Large intestine (tissue), 3 donors: ENCODE measurements around the gene CACNA2D2. TPM values are rescaled to one million over a fixed set of nuclear protein-coding genes. Genes with fewer than 3 reads are reported as not detected.

Experiments used
- DNase-seq, 2 donors: peaks; one replicate each; pipeline versions ENCODE4 v3.0.0 to v3.0.0-alpha.2; 2013
- H3K27ac ChIP-seq: one replicate; pipeline ENCODE4 v1.5.1; 2013; ENCODE audit warnings: low read length
- H3K27me3 ChIP-seq: 2 replicates; pipeline ENCODE4 v1.6.1; 2013; ENCODE audit warnings: low read length; ENCODE audit not compliant: control insufficient read depth, insufficient read depth
- H3K36me3 ChIP-seq: 2 replicates; pipeline ENCODE4 v1.6.1; 2013; ENCODE audit warnings: low read length; ENCODE audit not compliant: control insufficient read depth, insufficient read depth
- H3K4me1 ChIP-seq: one replicate; pipeline ENCODE4 v1.6.1; 2013; ENCODE audit warnings: low read length; ENCODE audit not compliant: control insufficient read depth, insufficient read depth
- H3K4me3 ChIP-seq: one replicate; pipeline ENCODE4 v1.5.1; 2013; ENCODE audit warnings: low read length
- H3K9me3 ChIP-seq: one replicate; pipeline ENCODE4 v1.6.1; 2013; ENCODE audit warnings: mild to moderate bottlenecking, low read depth, low read length, moderate library complexity; ENCODE audit not compliant: control insufficient read depth
- WGBS: methylation state at CpG from one replicate; pipeline ENCODE4 v1.1.5; 2013; ENCODE audit warnings: low lambda C conversion rate; ENCODE audit not compliant: insufficient coverage; 5-methylcytosine and 5-hydroxymethylcytosine counted together
- polyA plus RNA-seq: library from polyadenylated mRNA; unstranded; fragments of 120-200 nt; gene quantifications from one replicate; pipeline ENCODE4 v1.2.1, GENCODE V29; 2013

The CACNA2D2 gene
- polyA plus RNA-seq, 1 donor, result 7.5 TPM

DNA sequence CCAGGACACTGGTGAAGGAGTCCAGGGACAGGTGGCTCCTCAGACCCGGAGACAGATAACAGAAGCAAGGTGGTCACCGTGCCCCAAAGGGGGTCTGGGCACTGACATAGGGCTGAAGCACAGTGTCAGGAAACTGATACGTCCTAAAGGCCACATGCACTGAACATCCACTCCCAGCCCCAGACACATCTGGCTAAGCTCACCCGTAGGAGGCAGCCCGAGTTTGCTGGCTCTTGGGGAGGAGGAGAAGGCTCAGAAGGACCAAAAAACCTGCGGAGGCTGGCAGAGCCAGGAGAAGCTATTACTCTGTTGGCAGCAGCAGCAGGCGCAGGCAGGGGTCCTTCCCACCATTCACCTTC lies 1.2 kb downstream of the CACNA2D2 start:
- Histone ChIP-seq H3K36me3 (no peaks in the 10 kb centered on the region), H3K27me3 (peaks cover 50% of the 10 kb centered on the region), H3K4me3 (peak overlapping the region; percentile 32), H3K27ac (no peak overlapping the region), H3K9me3 (no peaks in the 10 kb centered on the region), H3K4me1 (peaks cover 11% of the 10 kb centered on the region)
- no peak for DNase-seq
- no CpG with 5 or more reads among the region's 7 CpGs for WGBS

DNA sequence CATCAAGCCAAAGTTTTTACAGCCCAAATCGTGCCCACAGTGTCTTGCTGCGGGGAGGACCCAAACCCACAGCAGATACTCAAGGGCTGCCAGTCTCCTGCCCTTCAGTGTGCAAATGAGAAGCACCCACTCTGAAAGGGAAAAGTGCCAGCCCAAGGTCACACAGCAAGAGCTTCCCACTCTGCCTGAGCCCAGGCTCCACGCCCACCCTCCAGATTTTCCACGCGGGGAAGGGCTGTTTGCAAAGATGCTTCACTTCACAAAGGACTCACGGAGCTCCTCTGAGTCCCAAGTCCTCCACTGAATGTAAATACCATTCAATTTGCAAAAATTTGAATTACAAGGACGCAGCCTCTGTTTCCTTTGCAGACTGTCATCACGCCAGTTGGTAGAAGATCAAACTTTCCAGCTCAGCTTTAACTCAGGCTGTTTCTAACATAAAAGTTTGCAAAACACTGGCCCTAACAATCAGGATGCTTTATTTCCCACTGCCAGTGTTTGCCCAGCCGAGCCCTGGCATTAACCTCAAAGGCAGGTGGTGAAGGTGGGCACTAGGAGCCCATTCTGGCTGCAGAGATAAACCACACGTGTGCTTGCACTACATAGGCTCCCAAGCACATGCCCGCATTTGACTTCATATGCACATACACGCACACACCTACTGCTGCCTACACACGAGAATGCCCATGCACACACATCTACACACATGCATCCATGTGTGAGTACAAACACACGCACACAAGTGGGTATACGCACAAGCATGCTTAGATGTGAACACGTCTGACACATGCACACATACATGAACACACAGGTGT lies 7.6 kb downstream of the CACNA2D2 start:
- no CpG with 5 or more reads among the region's 16 CpGs for WGBS

DNA sequence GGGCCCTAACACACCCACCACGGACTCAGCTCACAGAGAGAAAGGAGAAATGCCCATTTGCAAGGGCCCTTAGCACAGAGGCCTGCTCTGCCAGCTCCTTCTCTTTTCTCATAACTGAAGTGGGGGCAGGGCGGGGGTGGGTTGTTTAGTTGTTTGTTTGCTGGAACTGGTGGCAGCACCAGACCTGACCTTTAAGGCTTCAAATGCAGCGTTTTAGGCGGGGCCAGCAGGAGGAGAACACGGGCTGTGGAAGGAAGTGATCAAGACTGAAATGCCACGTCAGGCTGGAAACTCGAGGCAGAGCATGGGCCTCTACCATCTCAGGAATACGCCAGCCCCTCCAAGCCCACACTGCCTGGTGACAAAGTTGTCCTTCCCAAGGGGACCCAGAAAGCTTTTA lies 9.3 kb downstream of the CACNA2D2 start:
- peaks cover 5% of the 10 kb centered on the region for H3K27me3 ChIP-seq
- H3K9me3 ChIP-seq, result no peaks in the 10 kb centered on the region
- no peak overlapping the region for H3K27ac ChIP-seq
- WGBS, result no CpG with 5 or more reads among the region's 8 CpGs
- H3K4me3 ChIP-seq, result no peak overlapping the region
- DNase-seq, result no peak
- no peaks in the 10 kb centered on the region for H3K36me3 ChIP-seq
- H3K4me1 ChIP-seq, result no peaks in the 10 kb centered on the region

More for the DNA sequence above, 7.6 kb downstream of the CACNA2D2 start:
- no peaks in the 10 kb centered on the region for H3K4me1 ChIP-seq
- no peak for DNase-seq
- H3K27ac ChIP-seq, result no peak overlapping the region
- peaks cover 17% of the 10 kb centered on the region for H3K27me3 ChIP-seq
- no peak overlapping the region for H3K4me3 ChIP-seq
- H3K36me3 ChIP-seq, result no peaks in the 10 kb centered on the region
- no peaks in the 10 kb centered on the region for H3K9me3 ChIP-seq

DNA sequence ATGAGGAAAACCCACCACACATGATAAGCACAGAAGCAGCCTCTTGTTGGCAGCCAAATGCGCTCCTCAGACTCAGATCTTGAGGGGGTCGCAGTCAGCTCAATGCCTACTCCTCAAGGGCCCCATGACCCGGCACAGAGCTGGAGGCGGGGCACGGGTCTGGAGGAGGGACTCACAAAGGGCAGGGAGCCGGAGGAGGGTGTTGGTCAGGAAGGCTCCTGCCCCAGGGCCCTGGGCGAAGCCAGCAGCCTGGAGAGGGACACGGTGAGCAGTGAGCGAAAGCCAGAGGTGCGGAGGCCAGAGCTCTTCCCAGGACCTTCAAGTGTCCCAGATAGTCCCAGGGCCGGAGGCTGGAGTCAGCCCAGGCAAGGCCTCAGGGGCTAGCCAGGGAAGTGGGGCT lies 9.8 kb downstream of the CACNA2D2 start:
- no peak overlapping the region for H3K27ac ChIP-seq
- H3K27me3 ChIP-seq, result peaks cover under 1% of the 10 kb centered on the region
- H3K4me3 ChIP-seq, result no peak overlapping the region
- no peak for DNase-seq
- no peaks in the 10 kb centered on the region for H3K4me1 ChIP-seq
- WGBS, result no CpG with 5 or more reads among the region's 11 CpGs
- H3K36me3 ChIP-seq, result no peaks in the 10 kb centered on the region
- no peaks in the 10 kb centered on the region for H3K9me3 ChIP-seq

DNA sequence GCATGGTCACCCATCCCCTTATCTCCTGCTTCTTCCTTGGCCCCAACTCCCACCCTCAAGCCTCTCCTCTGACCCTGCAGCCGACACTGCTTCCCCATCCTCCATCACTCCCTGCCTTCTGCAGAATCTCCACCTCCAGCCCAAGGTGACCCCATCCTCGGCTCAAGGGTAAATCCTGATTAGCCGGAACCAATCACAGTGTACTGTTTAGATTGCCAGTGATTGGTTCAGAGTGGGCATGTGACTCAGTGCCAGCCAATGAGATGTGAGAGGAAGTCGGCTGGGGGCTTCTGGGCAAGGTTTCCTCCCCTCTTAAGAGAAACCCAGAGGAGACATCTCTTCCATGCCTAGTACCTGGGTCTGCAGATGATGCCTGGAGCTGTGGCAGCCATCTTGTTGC lies 10.3 kb downstream of the CACNA2D2 start:
- no peaks in the 10 kb centered on the region for H3K9me3 ChIP-seq
- no peak overlapping the region for H3K4me3 ChIP-seq
- no peak for DNase-seq
- no peaks in the 10 kb centered on the region for H3K4me1 ChIP-seq
- no peaks in the 10 kb centered on the region for H3K36me3 ChIP-seq
- H3K27ac ChIP-seq, result no peak overlapping the region
- H3K27me3 ChIP-seq, result no peaks in the 10 kb centered on the region
- WGBS, result no CpG with 5 or more reads among the region's 4 CpGs

DNA sequence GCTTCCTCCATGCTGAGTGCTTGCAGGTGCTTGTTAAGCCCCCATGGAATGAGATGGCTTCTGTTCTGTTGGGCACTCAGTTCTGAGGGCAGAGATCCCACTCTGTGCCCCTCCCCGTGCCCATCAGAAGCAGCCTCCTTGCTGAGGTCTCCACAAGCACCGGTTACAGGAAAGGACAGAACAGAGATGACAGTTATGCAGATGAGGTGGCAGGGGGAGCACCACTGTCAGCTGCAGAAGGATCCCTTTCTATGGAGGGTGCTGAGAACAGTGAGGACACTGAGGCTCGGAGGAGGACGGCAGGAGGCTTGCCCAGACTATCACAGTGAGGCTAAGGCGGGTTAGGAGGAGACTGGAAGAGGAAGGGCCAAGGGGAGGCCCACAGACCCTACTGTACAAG lies 12.4 kb downstream of the CACNA2D2 start:
- no peaks in the 10 kb centered on the region for H3K9me3 ChIP-seq
- H3K4me1 ChIP-seq, result no peaks in the 10 kb centered on the region
- 80% methylated on average over 2 of the region's 5 CpGs for WGBS
- no peaks in the 10 kb centered on the region for H3K36me3 ChIP-seq
- no peak overlapping the region for H3K27ac ChIP-seq
- H3K27me3 ChIP-seq, result no peaks in the 10 kb centered on the region
- no peak for DNase-seq
- H3K4me3 ChIP-seq, result no peak overlapping the region

DNA sequence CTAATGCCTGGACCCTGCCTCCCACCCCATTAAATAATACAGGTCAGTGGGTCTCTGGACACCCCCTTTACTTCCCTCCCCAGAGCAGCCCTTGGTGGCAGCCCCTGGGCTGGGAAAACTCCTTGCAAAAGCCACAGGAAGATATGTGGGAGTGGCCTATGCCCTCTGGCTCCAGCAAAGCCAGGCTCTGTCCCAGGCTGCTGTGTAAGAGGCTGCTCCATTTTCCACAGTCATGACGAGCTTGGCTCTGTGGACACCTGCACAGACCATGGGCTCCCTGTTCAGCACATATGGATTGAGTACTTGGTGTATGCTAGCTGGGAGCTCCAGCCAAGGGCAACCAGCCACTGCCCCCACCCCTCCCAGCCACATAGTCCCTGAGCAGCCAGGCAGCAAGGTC lies 13.0 kb downstream of the CACNA2D2 start:
- no peaks in the 10 kb centered on the region for H3K9me3 ChIP-seq
- WGBS, result no CpG with 5 or more reads among the region's 1 CpG
- no peaks in the 10 kb centered on the region for H3K36me3 ChIP-seq
- H3K27me3 ChIP-seq, result no peaks in the 10 kb centered on the region
- H3K4me1 ChIP-seq, result no peaks in the 10 kb centered on the region
- H3K27ac ChIP-seq, result no peak overlapping the region
- DNase-seq, result no peak
- no peak overlapping the region for H3K4me3 ChIP-seq

DNA sequence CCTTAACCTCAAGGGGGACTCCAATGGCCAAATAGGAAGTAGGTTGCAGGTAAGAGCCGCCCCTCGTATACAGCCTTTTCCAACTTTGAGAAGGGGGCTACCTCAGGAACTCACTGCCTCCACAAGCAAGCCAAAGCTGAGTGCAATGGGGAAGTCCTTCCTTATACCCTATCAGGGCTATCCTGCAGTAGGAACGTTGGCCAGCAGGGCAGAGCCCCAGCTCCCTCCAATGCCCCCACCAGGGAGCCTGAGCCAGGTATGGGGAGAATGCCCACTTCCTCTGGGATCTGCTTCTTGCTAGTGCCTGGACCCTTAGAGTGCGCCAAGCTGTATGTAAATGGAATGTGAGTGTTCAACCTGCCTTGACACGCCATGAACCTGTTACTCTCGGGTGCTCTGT lies 16.3 kb downstream of the CACNA2D2 start:
- no peaks in the 10 kb centered on the region for H3K36me3 ChIP-seq
- no CpG with 5 or more reads among the region's 6 CpGs for WGBS
- H3K27ac ChIP-seq, result no peak overlapping the region
- H3K4me1 ChIP-seq, result no peaks in the 10 kb centered on the region
- no peak for DNase-seq
- no peaks in the 10 kb centered on the region for H3K27me3 ChIP-seq
- H3K4me3 ChIP-seq, result no peak overlapping the region
- no peaks in the 10 kb centered on the region for H3K9me3 ChIP-seq

DNA sequence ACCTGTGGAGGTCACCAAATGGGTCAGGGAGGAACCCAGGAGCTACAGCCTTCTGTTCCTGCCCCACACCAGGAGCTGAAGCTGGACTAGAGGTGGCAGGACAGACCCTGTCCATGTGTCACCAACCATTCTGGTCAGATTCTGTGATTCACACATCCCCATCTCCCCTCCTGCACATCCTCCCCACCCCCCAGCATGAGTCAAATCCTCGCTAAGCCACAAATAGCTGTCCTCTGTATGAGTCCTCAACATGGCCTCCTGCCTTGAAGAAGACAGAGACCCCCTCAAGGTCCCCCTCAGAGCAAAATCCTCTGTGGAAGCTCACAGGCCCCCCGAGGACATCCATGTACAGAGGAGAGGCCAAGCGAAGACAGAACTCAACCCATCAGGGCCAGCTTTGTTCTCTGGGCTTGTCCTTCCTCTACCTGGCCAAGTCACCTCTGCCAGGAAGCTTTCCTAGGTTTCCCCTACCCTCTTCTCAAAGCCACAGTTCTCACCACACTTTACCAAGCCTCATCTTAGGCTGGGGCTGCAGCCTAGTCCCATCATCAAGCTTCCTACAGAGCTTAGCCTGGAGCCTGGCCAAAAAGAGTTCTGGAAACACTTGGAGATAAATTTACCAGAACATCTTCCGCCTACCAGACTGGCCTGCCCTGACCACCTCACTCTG lies 17.1 kb downstream of the CACNA2D2 start:
- no peaks in the 10 kb centered on the region for H3K36me3 ChIP-seq
- H3K9me3 ChIP-seq, result no peaks in the 10 kb centered on the region
- H3K4me3 ChIP-seq, result no peak overlapping the region
- no peak overlapping the region for H3K27ac ChIP-seq
- H3K4me1 ChIP-seq, result no peaks in the 10 kb centered on the region
- WGBS, result no CpG with 5 or more reads among the region's 4 CpGs
- no peaks in the 10 kb centered on the region for H3K27me3 ChIP-seq
- no peak for DNase-seq

DNA sequence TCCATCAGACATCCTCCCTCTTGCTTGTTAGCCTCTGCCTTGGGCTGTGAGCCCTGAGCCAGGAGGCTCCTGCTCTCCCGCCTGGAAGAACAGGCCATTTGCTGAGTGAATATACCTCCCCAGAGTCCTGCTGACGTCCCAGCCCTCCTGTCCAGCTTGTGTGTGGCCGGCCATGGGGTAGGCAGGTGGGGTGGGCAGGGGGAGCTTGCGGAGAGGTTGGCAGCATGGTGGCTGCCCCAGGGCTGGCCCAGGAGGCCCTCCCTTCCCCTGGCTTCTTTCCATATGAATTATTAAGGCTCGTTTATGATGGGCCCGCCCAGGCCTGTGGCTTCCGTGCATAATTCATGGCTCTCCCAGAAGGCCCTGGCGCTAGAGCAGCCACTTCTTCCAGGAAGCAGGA lies 18.7 kb downstream of the CACNA2D2 start:
- Histone ChIP-seq H3K4me3 (no peak overlapping the region), H3K27me3 (no peaks in the 10 kb centered on the region), H3K36me3 (no peaks in the 10 kb centered on the region), H3K4me1 (no peaks in the 10 kb centered on the region), H3K27ac (no peak overlapping the region), H3K9me3 (no peaks in the 10 kb centered on the region)
- no CpG with 5 or more reads among the region's 8 CpGs for WGBS
- DNase-seq, result no peak

DNA sequence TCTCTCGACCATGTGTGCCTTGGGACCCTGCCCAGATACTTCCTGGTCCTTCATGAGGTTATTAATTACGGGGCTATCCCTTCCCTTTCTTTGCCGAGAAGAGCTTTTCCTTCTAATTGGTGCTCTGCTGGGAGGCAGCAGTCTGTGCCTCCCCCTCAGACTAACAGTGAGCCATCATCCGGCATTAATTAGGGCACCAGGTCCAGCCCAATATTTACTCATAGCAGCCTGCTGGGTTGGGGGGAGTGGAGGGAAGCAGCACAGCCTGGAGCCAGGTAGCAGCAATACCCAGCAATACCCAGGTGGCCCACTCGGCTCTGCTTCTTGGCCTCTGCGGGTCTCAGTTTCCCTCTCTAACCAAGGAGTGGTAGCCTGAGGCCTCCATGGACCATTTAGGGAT lies 20.1 kb downstream of the CACNA2D2 start:
- Histone ChIP-seq H3K36me3 (no peaks in the 10 kb centered on the region), H3K4me3 (no peak overlapping the region), H3K27me3 (peaks cover 3% of the 10 kb centered on the region), H3K4me1 (no peaks in the 10 kb centered on the region), H3K27ac (no peak overlapping the region), H3K9me3 (no peaks in the 10 kb centered on the region)
- no CpG with 5 or more reads among the region's 6 CpGs for WGBS
- DNase-seq, result no peak
